Activated T-helper 2 cell treated with anti-CD3 and anti-CD28 coated beads, Interferon-gamma antibody, Interleukin-2, Interleukin-4, amounts not matched to agents 10 μg/mL and 5 μg/mL and 100 μg/mL, durations not matched to agents 14 hours and 24 hours and 36 hours (primary cell): ENCODE measurements around the gene UTP11. TPM values are rescaled to one million over a fixed set of nuclear protein-coding genes. Genes with fewer than 3 reads are reported as not detected.

Experiments used
- DNase-seq: peaks from one replicate; pipeline ENCODE4 v3.0.0; 2021; ENCODE audit warnings: low spot score
- H3K27ac Mint-ChIP-seq: one replicate; pipeline ENCODE4 v1.8.0; 2021; ENCODE audit warnings: mixed read lengths
- H3K27me3 Mint-ChIP-seq: one replicate; pipeline ENCODE4 v1.8.0; 2021; ENCODE audit warnings: low read depth, mixed read lengths
- H3K36me3 Mint-ChIP-seq: one replicate; pipeline ENCODE4 v1.8.0; 2021; ENCODE audit warnings: low read depth, mixed read lengths
- H3K4me1 Mint-ChIP-seq: one replicate; pipeline ENCODE4 v1.8.0; 2021; ENCODE audit warnings: low read depth, mixed read lengths
- H3K4me3 Mint-ChIP-seq: one replicate; pipeline ENCODE4 v1.8.0; 2021; ENCODE audit warnings: low read depth, mild to moderate bottlenecking, moderate library complexity, mixed read lengths
- H3K9me3 Mint-ChIP-seq: one replicate; pipeline ENCODE4 v1.8.0; 2021; ENCODE audit warnings: mixed read lengths
- intact Hi-C: fragments of 100-400 bp; cut with micrococcal nuclease; formaldehyde crosslinking; loops from one replicate; pipeline ENCODE4 v1.15.1; 2023
- total RNA-seq: library from RNA; stranded (reverse); gene quantifications from 2 replicates; pipeline ENCODE4 v1.2.3, GENCODE V29; 2022

The UTP11 gene
- total RNA-seq, 1 donor from 2014 or later = 78.8 TPM

DNA sequence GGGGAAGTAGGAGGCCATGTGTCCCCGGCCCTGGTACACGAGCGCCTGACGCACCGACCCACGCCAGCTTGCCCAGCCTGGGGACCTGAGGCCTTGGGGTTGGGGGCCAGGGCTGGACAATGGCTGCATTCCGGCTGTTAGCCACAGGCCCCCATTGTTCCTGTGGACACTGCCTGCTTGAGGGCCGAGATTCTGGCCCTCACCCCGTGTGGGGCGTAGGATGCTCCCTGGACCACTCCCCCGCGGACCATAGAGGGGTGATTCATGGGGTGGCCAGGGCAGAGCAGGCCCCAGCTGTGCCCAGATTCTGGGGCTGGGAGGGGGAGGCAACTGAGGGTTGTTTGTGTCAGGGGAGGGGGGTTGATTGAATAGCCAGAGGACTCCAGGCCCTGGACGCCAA is 22.3 kb downstream of the UTP11 start:
- H3K27ac Mint-ChIP-seq = no peak overlapping the region
- H3K27me3 Mint-ChIP-seq = no peaks in the 10 kb centered on the region
- no peaks in the 10 kb centered on the region for H3K9me3 Mint-ChIP-seq
- H3K4me3 Mint-ChIP-seq = no peak overlapping the region
- no peaks in the 10 kb centered on the region for H3K36me3 Mint-ChIP-seq
- H3K4me1 Mint-ChIP-seq = peaks cover 17% of the 10 kb centered on the region
- intact Hi-C loops = no loop called here
- no peak for DNase-seq

DNA sequence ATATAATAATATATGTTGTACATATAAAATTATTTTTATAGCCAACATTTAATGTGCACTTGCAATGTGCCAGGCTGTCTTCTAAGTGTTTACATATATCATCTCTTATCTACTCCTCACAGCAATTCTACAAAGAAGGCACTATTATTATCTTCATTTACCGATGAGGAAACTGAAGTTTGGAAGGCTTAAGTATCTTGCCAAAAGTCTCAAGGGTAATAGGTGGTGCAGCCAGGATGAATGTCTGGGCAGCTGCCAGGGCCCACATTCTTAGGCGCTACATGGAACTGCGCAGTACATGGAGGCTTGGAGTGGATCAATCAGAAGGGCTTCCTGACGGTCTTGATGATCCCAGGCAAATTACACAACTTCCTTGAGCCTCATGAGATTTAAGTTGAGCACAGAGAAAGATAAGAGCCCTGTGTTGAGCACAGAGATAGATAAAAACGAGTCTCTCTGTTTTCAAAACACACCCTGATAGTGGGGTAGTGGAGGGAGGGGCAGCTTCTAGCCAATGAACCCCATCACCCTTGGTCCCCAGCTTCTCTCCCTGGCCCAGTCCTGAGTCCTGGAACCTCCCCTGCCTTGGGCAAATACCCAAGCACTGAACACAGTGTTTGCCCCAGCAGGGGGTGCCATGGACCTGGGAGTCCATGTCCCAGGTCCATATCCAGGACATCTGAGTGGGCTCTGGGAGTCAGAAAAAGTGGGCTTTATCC is 24.8 kb downstream of the UTP11 start:
- no peak for DNase-seq
- Mint-ChIP-seq H3K4me3 (no peak overlapping the region), H3K27ac (no peak overlapping the region), H3K4me1 (no peaks in the 10 kb centered on the region), H3K9me3 (no peaks in the 10 kb centered on the region), H3K27me3 (peaks cover 10% of the 10 kb centered on the region), H3K36me3 (no peaks in the 10 kb centered on the region)
- intact Hi-C loops = no loop called here

DNA sequence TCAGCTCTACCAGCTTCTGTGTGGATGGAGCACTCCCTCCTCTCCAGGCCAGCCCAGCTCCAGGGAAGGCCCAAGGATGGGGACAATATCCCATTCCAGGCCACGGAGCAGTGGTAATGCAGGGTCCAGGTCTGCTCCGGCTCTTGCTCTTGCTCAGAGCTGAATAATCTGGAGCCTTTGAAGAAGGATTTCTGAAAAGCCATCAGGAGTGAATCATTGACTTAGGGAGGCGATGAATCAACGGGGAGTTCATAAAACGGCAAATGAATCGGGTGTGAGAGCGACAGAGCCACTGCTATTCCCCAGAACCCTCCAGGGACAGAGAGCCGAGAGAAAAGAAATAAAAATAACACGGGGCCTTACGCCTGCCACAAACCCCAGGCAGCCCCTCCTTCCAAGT is 26.3 kb downstream of the UTP11 start:
- Mint-ChIP-seq H3K27ac (no peak overlapping the region), H3K4me3 (no peak overlapping the region)
- DNase-seq = no peak

DNA sequence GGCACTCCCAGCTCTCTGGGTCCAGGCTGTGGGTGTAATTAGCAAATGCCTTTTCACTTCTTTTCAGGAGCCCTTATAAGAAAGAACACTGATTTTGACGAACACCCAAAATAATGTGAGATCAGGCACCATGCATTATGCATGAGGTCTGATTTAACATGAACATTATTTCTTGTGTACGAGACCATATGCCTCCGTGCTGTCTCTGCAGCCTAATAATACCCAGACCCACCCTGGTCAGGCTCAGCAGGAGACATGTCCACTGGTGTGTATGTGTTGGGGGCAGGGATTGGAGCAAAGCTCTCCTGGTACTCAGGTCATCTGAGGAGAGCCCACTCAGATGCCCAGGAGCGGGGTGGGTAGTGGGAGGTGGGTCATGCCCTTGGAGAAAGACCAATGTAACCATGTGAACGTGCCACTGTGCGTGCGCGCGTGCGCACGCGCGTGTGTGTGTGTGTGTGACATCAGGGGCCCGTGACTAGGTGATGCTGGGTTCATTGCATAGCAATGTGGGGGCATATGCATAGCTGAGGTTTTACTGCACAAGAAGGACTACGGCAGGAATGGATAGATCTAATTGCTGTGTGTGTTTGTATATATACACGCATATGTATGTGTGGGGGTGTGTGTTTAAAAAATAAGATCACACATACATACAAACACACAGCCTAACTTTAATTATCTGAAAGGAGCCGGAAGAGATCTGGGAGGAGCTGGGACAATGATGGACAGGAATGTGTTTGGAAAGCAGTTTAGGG is 27.0 kb downstream of the UTP11 start:
- H3K9me3 Mint-ChIP-seq = no peaks in the 10 kb centered on the region
- peaks cover 3% of the 10 kb centered on the region for H3K4me1 Mint-ChIP-seq
- DNase-seq = no peak
- no peaks in the 10 kb centered on the region for H3K36me3 Mint-ChIP-seq
- peaks cover 29% of the 10 kb centered on the region for H3K27me3 Mint-ChIP-seq
- H3K4me3 Mint-ChIP-seq = no peak overlapping the region
- H3K27ac Mint-ChIP-seq = no peak overlapping the region
- intact Hi-C loops = loop anchor here (1.0 kb wide), 1 partner anchor 14 kb away; no protein-coding TSS in a partner anchor

More for the DNA sequence above, 26.3 kb downstream of the UTP11 start:
- intact Hi-C loops = no loop called here
- Mint-ChIP-seq H3K36me3 (no peaks in the 10 kb centered on the region), H3K9me3 (no peaks in the 10 kb centered on the region), H3K4me1 (peaks cover 3% of the 10 kb centered on the region), H3K27me3 (peaks cover 24% of the 10 kb centered on the region)

DNA sequence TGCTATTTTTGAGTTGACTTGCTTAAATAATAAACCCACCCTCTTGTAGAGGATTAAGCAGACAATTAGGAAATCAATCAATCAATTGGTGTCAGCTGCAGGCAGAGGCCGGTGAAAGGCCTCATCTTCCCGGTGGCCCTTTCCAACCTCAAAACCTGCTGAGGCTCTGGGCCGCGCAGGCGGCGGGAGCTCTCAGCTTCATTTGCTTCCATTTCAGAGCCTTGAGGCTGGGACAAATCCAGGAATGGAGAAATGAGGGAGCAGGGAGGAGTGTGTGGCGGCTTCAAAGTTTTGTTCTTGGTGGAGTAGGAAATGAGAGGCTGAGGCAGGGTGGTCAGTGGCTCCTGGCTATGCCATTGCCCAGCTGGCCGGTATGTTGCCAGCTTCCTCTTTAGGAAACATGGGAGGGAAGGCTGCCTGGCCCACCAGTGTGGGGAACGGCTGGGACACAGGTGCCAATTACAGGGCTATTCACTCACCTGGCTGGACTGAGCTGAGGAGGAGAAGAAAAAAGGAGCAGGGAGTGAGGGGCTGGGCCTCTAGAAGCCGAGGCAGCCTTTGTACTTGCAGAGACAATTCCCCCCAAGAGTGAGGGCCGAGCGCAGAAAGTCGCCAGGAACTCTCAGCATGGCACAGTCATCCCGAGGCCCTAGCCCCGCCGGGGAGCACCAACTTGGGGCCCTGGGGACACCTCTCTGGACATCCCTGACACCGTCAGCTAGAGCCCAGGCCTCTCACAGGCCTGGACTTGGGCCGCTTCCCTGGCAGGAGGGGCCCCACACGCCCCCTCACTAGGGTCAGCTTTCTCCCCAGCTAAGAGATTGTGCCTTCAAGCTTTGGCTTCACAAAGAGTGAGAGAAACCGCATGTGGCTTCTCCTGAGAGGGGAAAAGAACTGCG is 29.7 kb downstream of the UTP11 start:
- no peaks in the 10 kb centered on the region for H3K9me3 Mint-ChIP-seq
- H3K36me3 Mint-ChIP-seq = no peaks in the 10 kb centered on the region
- H3K4me1 Mint-ChIP-seq = peaks cover 5% of the 10 kb centered on the region
- no peak overlapping the region for H3K4me3 Mint-ChIP-seq
- intact Hi-C loops = no loop called here
- no peak for DNase-seq
- no peak overlapping the region for H3K27ac Mint-ChIP-seq
- H3K27me3 Mint-ChIP-seq = peaks cover 31% of the 10 kb centered on the region

DNA sequence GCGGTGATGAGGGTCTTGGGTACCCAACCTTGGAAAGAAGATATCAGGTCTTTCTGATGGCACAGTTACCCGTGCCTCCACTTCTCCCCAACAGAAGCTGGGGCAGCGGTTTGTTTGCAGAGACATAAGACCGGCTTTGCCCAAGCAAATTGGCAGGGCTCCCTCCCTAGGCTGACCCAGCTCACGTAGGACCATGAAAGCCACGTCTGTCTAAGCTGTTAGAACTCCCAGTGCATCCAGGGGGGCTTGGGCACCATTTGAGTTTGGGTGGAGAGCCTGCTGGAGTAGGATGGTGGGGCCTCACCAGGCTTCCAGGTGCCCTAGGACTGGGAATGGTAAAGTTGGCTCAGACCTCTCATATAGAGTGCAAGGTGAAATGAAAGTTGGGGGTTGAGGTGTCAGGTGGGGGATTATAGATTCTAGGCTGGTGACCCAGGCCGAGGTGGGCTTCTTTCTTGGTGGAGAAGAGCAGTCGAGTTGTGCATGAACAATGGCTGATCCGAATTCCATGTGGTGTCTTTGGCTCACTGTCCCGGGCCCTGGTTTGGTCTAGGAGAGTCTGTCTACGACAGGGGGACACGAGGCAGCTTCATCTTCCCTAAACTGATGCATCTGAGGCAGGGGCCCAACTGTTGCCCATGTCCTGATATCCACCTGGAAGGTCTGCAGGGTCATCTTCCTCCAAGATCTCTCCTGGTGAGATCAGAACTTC is 30.7 kb downstream of the UTP11 start:
- no peak overlapping the region for H3K4me3 Mint-ChIP-seq
- DNase-seq = no peak
- peaks cover 5% of the 10 kb centered on the region for H3K4me1 Mint-ChIP-seq
- no peaks in the 10 kb centered on the region for H3K36me3 Mint-ChIP-seq
- H3K9me3 Mint-ChIP-seq = no peaks in the 10 kb centered on the region
- intact Hi-C loops = no loop called here
- H3K27ac Mint-ChIP-seq = no peak overlapping the region
- H3K27me3 Mint-ChIP-seq = peaks cover 41% of the 10 kb centered on the region

DNA sequence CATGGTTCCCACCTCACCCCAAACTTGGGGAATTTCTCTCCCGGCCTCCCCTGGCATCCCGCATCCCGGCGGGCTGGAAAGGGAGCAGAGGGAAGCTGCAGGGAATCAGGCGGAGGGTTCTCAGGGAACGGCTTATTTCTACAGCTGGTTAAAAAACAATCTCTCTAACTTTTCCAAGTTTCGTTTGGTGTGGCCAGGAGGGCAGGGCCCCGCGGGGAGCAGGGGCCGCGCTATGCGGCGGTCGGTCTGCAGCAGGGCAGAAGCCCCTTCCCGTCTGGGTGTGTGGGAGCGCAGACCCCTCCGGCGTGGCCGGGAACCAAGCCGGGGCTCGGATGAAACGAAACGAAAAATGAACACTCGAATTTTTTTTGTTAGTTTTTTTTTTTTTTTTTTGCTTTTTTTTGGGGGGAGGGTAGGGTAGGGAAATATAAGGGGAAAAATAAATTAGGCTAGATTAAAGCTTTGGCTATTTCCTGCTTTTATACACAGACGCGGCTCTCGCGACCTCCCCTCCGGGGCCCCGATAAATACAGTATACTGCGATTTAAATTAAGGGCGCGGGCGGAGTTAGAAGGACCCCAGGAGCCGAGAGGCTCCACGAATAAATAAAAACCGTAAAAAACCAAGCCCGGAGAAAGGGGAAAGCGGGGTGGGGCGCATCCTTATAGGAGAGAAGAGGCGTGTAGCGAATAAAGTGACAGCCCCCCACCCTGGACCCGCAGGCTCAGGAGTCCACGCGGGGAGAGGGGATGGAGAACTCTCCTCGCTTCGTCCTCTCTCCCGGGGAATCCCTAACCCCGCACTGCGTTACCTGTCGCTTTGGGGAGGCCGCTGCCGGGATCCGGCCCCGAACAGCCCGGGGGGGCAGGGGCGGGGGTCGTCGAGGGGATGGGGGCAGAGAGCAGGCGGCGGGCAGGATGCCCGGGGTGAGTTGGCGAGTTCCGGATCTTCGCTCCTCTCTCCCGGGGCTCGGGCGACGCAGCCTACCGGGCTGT is 32.0 kb downstream of the UTP11 start:
- peaks cover 48% of the 10 kb centered on the region for H3K27me3 Mint-ChIP-seq
- intact Hi-C loops = no loop called here
- H3K27ac Mint-ChIP-seq = no peak overlapping the region
- peaks cover 5% of the 10 kb centered on the region for H3K4me1 Mint-ChIP-seq
- H3K4me3 Mint-ChIP-seq = peak overlapping the region; percentile 64
- no peaks in the 10 kb centered on the region for H3K9me3 Mint-ChIP-seq
- DNase-seq = no peak
- no peaks in the 10 kb centered on the region for H3K36me3 Mint-ChIP-seq

DNA sequence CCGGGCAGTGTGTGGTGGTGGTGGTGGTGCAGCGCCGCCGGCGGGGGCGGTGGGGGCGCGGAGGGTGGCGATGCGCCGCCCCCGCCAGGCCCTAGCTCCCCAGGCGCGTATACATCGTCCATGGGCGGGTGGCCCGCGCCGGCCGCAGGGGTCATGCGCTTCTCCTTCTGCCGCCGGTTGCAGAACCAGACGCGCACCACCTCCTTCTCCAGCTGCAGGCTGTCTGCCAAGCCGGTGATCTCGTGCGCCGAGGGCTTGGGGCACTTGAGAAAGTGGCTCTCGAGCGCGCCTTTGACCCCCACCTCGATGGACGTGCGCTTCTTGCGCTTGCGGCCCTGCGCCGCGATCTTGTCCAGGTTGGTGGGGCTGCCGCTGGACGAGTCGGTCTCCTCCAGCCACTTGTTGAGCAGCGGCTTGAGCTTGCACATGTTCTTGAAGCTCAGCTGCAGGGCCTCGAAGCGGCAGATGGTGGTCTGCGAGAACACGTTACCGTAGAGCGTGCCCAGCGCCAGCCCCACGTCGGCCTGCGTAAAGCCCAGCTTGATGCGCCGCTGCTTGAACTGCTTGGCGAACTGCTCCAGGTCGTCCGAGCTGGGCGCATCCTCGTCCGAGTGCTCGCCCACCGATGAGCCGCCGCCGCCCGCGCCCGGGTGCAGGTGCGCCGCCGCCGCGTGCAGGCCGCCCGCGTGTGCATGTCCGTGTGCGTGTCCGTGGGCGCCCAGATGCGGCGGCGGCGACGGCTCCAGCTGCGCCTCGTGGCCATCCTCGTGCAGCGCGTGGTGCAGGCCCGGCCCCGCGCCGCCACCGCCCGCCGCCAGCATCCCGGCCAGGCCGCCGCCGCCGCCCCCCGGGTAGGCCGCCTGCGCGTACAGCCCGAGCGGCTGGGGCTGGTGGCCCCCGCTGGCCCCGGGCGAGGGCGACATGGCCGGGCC is 33.1 kb downstream of the UTP11 start:
- no peaks in the 10 kb centered on the region for H3K36me3 Mint-ChIP-seq
- intact Hi-C loops = no loop called here
- peaks cover 48% of the 10 kb centered on the region for H3K27me3 Mint-ChIP-seq
- no peak overlapping the region for H3K4me3 Mint-ChIP-seq
- no peaks in the 10 kb centered on the region for H3K9me3 Mint-ChIP-seq
- peaks cover 5% of the 10 kb centered on the region for H3K4me1 Mint-ChIP-seq
- no peak overlapping the region for H3K27ac Mint-ChIP-seq
- no peak for DNase-seq

DNA sequence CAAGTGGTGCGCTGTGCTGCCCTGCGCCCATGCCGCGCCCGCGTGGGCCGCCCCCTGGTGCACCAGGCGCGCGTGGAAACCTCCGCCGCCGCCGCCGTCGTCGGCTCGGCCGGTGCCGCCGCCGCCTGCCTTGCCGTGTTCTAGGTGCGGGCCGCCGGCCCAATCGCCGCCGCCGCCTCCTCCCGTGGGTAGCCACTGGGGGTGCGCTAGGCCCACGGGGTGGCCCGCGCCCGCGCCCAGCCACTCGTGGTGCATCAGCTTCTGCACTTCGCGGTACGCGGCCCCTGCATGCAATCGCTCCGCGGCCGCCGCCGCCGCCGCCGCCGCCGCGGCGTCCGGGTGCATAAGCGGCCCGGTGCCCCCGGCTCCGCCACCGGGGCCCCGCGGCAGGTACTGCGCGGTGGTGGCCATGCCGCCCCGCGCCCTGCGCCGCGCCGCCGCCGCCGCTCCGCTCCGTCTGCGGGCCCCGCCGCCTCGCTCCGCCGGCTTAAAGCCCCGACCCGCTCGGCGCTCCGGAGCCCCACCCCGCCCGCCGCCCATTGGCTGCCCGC is 33.9 kb downstream of the UTP11 start, which contains the start of gene POU3F1:
TSS of gene POU3F1 (minus strand) at position 461 of the 551 bp plus-strand sequence. CDS start at position 411, 50 bp downstream.
- Mint-ChIP-seq H3K4me3 (peak within 1 kb of the TSS; percentile 79), H3K36me3 (no peaks in the 10 kb centered on the region), H3K27ac (no peak within 1 kb of the TSS), H3K9me3 (no peaks in the 10 kb centered on the region), H3K27me3 (peaks cover 45% of the 10 kb centered on the region), H3K4me1 (peaks cover 5% of the 10 kb centered on the region)
- intact Hi-C loops = no loop called here
- no peak for DNase-seq

DNA sequence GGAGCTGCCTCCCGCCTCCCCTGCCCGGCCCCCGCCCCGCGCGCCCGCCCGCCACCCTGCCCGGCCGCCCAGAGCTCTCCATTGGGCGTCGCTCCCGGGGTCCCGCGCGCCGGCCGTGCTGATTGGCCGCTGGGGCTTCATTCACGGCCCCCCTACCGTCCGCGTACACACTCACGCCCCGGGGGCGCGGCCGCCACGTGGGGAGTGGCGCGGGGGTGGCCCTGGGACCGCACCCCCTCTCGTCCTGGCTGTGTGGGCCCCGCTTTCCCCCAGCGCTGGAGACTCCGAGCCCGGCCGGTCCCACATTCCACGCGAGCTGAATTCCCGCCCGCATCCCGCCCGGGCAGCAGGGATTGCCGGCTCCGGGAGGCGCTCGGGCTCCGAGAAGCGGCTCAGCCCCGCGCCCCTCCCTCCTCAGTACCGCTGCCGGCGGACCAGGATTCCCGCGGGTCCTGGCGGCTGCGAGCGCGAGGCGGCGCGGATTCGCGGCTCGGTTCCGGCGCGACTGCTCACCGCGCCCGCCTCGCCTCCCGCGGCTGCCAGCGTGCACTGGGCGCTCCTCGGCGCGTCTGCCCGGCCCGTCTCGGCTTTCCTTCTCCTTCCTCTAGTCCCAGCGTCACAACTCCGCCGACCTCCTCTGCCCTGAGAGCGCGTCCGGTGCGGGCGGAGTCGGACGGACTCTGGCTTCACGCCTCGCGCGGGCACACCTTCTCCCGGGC is 34.5 kb downstream of the UTP11 start:
- H3K4me3 Mint-ChIP-seq = peak overlapping the region; percentile 79
- peaks cover 5% of the 10 kb centered on the region for H3K4me1 Mint-ChIP-seq
- no peak overlapping the region for H3K27ac Mint-ChIP-seq
- DNase-seq = peak; percentile 62
- intact Hi-C loops = loop anchor here (1.0 kb wide), 1 partner anchor 17 kb away; no protein-coding TSS in a partner anchor
- peaks cover 41% of the 10 kb centered on the region for H3K27me3 Mint-ChIP-seq
- no peaks in the 10 kb centered on the region for H3K9me3 Mint-ChIP-seq
- H3K36me3 Mint-ChIP-seq = no peaks in the 10 kb centered on the region
